Uterus (tissue), 2 donors: Measurements from ENCODE around the gene NR3C2.

Experiments used
- POLR2A ChIP-seq, 2 donors: fragments of 450-650 bp; IDR thresholded peaks; one replicate each; pipeline ENCODE4 v1.6.1; 2016; ENCODE audit warnings: antibody characterized with exemption in 2 of 2, mild to moderate bottlenecking in 1 of 2, moderate library complexity in 1 of 2
- TF ChIP-seq, protein P1 (sequence below), 4 experiments: fragments of 200-600 bp in 2 of 4; fragments of 450-650 bp in 2 of 4; sonication (generic) in 2 of 4; IDR thresholded peaks; one replicate each; pipeline ENCODE4 v1.5.1; 2016 to 2019; ENCODE audit warnings: antibody characterized with exemption in 4 of 4, mild to moderate bottlenecking in 2 of 4, moderate library complexity in 1 of 4

DNA sequence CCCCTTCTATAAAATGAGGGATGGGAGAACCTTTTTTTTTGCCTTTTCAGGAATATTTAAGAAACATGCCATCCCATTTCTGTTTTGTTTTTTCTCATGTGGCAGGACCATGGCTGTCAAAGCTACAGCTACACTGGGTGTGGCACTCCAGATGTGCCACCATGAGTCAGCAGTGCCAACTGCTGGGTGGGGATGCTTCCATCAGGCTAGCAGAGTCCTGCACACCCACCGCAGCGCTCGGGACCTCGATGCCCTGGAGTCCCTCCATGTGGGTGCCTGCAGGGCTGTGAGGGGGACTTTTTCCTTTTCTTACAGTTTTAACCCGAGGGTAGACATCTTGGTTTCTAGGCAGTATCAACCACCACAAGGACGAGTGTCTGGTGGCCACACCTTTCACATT lies 352.6 kb downstream of the NR3C2 start:
- no peak for TF ChIP-seq POLR2A (IDR thresholded peaks at IDR 0.05)
- TF ChIP-seq, protein P1, sequence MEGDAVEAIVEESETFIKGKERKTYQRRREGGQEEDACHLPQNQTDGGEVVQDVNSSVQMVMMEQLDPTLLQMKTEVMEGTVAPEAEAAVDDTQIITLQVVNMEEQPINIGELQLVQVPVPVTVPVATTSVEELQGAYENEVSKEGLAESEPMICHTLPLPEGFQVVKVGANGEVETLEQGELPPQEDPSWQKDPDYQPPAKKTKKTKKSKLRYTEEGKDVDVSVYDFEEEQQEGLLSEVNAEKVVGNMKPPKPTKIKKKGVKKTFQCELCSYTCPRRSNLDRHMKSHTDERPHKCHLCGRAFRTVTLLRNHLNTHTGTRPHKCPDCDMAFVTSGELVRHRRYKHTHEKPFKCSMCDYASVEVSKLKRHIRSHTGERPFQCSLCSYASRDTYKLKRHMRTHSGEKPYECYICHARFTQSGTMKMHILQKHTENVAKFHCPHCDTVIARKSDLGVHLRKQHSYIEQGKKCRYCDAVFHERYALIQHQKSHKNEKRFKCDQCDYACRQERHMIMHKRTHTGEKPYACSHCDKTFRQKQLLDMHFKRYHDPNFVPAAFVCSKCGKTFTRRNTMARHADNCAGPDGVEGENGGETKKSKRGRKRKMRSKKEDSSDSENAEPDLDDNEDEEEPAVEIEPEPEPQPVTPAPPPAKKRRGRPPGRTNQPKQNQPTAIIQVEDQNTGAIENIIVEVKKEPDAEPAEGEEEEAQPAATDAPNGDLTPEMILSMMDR (IDR thresholded peaks at IDR 0.05): no peak
